Measurements from ENCODE around the gene BDKRB2. TPM values are rescaled to one million over a fixed set of nuclear protein-coding genes. Genes with fewer than 3 reads are reported as not detected.

The BDKRB2 gene
- total RNA-seq, 2 donors from 2014 or later: 1.1 to 3.8 TPM

DNA sequence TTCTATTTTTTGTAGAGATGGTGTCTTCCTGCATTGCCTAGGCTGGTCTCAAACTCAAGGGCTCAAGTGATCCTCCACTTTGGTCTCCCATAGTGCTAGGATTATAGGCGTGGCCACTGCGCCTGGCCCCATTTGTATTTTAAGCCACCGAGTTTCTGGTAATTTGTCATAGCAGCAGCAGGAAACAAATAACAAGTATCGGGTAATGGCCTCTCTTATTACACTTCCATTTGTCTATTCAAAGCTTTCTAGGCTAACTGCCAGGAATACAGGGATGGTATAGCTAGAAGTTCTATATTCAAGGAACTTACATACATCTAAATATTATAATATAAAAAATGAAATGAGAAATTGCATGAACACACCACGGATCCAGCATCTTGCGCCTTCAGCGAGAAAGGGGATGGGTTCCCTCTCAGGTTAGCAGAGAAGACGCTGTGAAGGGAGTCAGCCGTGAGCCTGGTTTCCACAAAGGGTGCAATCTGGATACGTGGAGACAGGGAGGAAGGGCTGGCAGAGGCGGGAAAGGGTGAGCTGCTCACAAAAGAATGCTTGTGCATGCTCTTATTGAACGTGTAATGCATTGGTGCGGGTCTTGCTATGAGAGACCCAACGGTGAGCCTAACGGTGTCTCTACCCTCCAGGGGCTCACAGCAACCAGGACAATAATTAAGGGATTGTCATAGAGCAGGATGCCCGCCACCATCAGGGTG, 60.9 kb downstream of the BDKRB2 start:
- Histone ChIP-seq H3K4me1 (ENCODE audit: control insufficient read depth, insufficient read depth, low read length) (no peaks in the 10 kb centered on the region), H3K36me3 (ENCODE audit: control insufficient read depth, insufficient read depth, low read length) (no peaks in the 10 kb centered on the region), H3K4me3 (ENCODE audit: low read length) (no peak overlapping the region), H3K27me3 (ENCODE audit: control insufficient read depth, insufficient read depth, low read length, poor library complexity, severe bottlenecking) (no peaks in the 10 kb centered on the region), H3K27ac (ENCODE audit: low read depth, low read length) (no peak overlapping the region), H3K9me3 (ENCODE audit: control insufficient read depth, low read length) (no peaks in the 10 kb centered on the region), H3K9ac (ENCODE audit: extremely low read depth, low read length, poor library complexity, severe bottlenecking) (no peak overlapping the region)
- Mint-ChIP-seq H3K27ac (no peak overlapping the region), H3K27me3 (ENCODE audit: insufficient read depth) (no peaks in the 10 kb centered on the region), H3K4me3 (no peak overlapping the region), H3K9me3 (peaks cover 4% of the 10 kb centered on the region), H3K36me3 (ENCODE audit: low read depth) (no peaks in the 10 kb centered on the region), H3K4me1 (peaks cover 4% of the 10 kb centered on the region)
- 91 to 94% methylated on average over 11 to 16 of the region's 16 CpGs for whole genome bisulfite sequencing, 2 experiments (ENCODE audit: insufficient coverage in 1 of 2, insufficient read length in 1 of 2)
- DNase-seq: no peak
- TF ChIP-seq, protein P1, sequence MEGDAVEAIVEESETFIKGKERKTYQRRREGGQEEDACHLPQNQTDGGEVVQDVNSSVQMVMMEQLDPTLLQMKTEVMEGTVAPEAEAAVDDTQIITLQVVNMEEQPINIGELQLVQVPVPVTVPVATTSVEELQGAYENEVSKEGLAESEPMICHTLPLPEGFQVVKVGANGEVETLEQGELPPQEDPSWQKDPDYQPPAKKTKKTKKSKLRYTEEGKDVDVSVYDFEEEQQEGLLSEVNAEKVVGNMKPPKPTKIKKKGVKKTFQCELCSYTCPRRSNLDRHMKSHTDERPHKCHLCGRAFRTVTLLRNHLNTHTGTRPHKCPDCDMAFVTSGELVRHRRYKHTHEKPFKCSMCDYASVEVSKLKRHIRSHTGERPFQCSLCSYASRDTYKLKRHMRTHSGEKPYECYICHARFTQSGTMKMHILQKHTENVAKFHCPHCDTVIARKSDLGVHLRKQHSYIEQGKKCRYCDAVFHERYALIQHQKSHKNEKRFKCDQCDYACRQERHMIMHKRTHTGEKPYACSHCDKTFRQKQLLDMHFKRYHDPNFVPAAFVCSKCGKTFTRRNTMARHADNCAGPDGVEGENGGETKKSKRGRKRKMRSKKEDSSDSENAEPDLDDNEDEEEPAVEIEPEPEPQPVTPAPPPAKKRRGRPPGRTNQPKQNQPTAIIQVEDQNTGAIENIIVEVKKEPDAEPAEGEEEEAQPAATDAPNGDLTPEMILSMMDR (conservative IDR thresholded peaks at IDR 0.05): no peak

DNA sequence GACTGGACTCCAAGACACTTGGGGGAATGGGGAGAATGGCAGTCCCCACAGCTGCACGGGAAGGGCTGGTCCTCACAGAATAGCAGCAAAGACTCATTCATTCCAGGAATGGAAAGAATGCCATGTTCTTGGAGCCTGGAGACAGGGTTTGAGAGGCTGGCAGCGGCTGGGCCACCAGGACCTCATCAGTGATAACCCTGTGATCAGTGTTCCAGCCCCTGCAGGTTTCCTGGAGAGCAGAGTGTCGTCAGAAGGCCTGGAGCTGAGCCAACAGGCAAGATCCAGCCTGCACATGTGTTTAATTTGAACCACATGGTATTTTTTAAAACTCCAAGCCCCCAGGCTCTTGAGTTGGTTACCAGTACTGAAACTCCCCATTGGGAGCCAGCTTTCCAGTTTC, 62.7 kb downstream of the BDKRB2 start:
- no peaks in the 10 kb centered on the region for H3K4me1 ChIP-seq (ENCODE audit: control insufficient read depth, insufficient read depth, low read length)
- TF ChIP-seq, protein P1 (conservative IDR thresholded peaks at IDR 0.05): no peak
- no peak for DNase-seq
- Mint-ChIP-seq H3K9me3 (peaks cover 15% of the 10 kb centered on the region), H3K4me3 (no peak overlapping the region), H3K4me1 (peaks cover 2% of the 10 kb centered on the region), H3K36me3 (ENCODE audit: low read depth) (peaks cover 4% of the 10 kb centered on the region), H3K27me3 (ENCODE audit: insufficient read depth) (no peaks in the 10 kb centered on the region), H3K27ac (no peak overlapping the region)
- no peak overlapping the region for H3K9ac ChIP-seq (ENCODE audit: extremely low read depth, low read length, poor library complexity, severe bottlenecking)
- no peak overlapping the region for H3K27ac ChIP-seq (ENCODE audit: low read depth, low read length)
- H3K9me3 ChIP-seq (ENCODE audit: control insufficient read depth, low read length): peaks cover 11% of the 10 kb centered on the region
- WGBS, 2 experiments (ENCODE audit: insufficient coverage in 1 of 2, insufficient read length in 1 of 2): 65 to 86% methylated on average over 3 of the region's 3 CpGs
- H3K4me3 ChIP-seq (ENCODE audit: low read length): no peak overlapping the region
- no peaks in the 10 kb centered on the region for H3K36me3 ChIP-seq (ENCODE audit: control insufficient read depth, insufficient read depth, low read length)
- H3K27me3 ChIP-seq (ENCODE audit: control insufficient read depth, insufficient read depth, low read length, poor library complexity, severe bottlenecking): no peaks in the 10 kb centered on the region

DNA sequence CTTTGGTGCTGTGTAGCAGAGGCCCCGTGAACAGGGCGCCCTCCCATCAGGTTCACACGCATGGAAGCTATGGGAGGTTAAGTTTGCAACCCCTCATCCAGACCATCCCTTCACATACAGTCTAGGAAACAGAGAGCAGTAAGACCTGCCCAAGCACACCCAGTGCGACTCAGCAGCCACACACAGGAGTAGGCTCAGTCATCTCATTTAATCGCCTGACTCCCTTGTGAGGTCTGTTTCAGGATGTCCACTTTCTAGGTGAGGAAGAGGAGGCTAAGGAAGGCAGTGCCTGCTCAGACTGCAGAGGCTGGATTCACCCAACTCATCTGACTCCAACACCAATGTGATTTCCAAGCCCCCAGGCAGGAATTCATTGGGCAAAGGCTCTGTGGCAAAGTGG, 63.3 kb downstream of the BDKRB2 start:
- no peaks in the 10 kb centered on the region for H3K27me3 ChIP-seq (ENCODE audit: control insufficient read depth, insufficient read depth, low read length, poor library complexity, severe bottlenecking)
- H3K36me3 ChIP-seq (ENCODE audit: control insufficient read depth, insufficient read depth, low read length): no peaks in the 10 kb centered on the region
- WGBS, 2 experiments (ENCODE audit: insufficient coverage in 1 of 2, insufficient read length in 1 of 2): 90 to 100% methylated on average over 1 to 5 of the region's 5 CpGs
- TF ChIP-seq, protein P1 (conservative IDR thresholded peaks at IDR 0.05): no peak
- no peak overlapping the region for H3K9ac ChIP-seq (ENCODE audit: extremely low read depth, low read length, poor library complexity, severe bottlenecking)
- H3K9me3 ChIP-seq (ENCODE audit: control insufficient read depth, low read length): peaks cover 17% of the 10 kb centered on the region
- peaks cover 20% of the 10 kb centered on the region for H3K9me3 Mint-ChIP-seq
- H3K4me1 Mint-ChIP-seq: peaks cover 2% of the 10 kb centered on the region
- H3K36me3 Mint-ChIP-seq (ENCODE audit: low read depth): peaks cover 4% of the 10 kb centered on the region
- H3K27me3 Mint-ChIP-seq (ENCODE audit: insufficient read depth): no peaks in the 10 kb centered on the region
- H3K4me1 ChIP-seq (ENCODE audit: control insufficient read depth, insufficient read depth, low read length): no peaks in the 10 kb centered on the region
- no peak overlapping the region for H3K27ac Mint-ChIP-seq
- no peak overlapping the region for H3K27ac ChIP-seq (ENCODE audit: low read depth, low read length)
- no peak overlapping the region for H3K4me3 ChIP-seq (ENCODE audit: low read length)
- no peak overlapping the region for H3K4me3 Mint-ChIP-seq
- DNase-seq: no peak
